SK-N-SH treated with all-trans-retinoic acid at 6 μM for 48 hours (cell line): ENCODE measurements around the gene MBTD1.
A peak's percentile ranks its signal among the peaks of the same experiment; 100 is the strongest.
"Not testable (repeated sequence)": the region's sequence is repeated elsewhere in the genome, so short reads cannot be mapped to it uniquely, and the experiment has no call there.

ENCODE experiments used
- ATAC-seq: fragments of 200-7000 bp; cut with Tn5 transposase; 3 replicates; pipeline ENCODE4 v1.9.1; 2020; ENCODE audit warnings: mild to moderate bottlenecking, moderate library complexity
- ARNTL ChIP-seq: fragments of 450-650 bp; formaldehyde crosslinking; IDR thresholded peaks from 2 replicates; pipeline ENCODE4 v1.5.0; 2020; ENCODE audit warnings: low read depth, mild to moderate bottlenecking, moderate library complexity, borderline replicate concordance
- BACH2 ChIP-seq: fragments of 250-450 bp; sonication (Bioruptor Pico); IDR thresholded peaks from 2 replicates; pipeline ENCODE4 v1.9.0; 2021; ENCODE audit warnings: mild to moderate bottlenecking, borderline replicate concordance
- CSDC2 ChIP-seq: fragments of 250-450 bp; sonication (Bioruptor Pico); IDR thresholded peaks from 2 replicates; pipeline ENCODE4 v1.5.0; 2020; ENCODE audit warnings: mild to moderate bottlenecking, moderate library complexity
- ESRRG ChIP-seq: fragments of 250-450 bp; sonication (Bioruptor Pico); IDR thresholded peaks from 2 replicates; pipeline ENCODE4 v1.6.1; 2021; ENCODE audit warnings: mild to moderate bottlenecking
- GLIS3 ChIP-seq: fragments of 250-450 bp; sonication (Bioruptor Pico); IDR thresholded peaks from 2 replicates; pipeline ENCODE4 v1.5.0; 2020; ENCODE audit warnings: mild to moderate bottlenecking, moderate library complexity
- ISL1 ChIP-seq: fragments of 250-450 bp; sonication (Bioruptor Pico); IDR thresholded peaks from 2 replicates; pipeline ENCODE4 v2.1.2; 2022; ENCODE audit warnings: mild to moderate bottlenecking, moderate library complexity
- OSR1 ChIP-seq: fragments of 250-450 bp; sonication (Bioruptor Pico); IDR thresholded peaks from 2 replicates; pipeline ENCODE4 v1.8.0; 2022; ENCODE audit warnings: moderate library complexity, mild to moderate bottlenecking, inconsistent platforms
- POU6F1 ChIP-seq: fragments of 250-450 bp; sonication (Bioruptor Pico); IDR thresholded peaks from 2 replicates; pipeline ENCODE4 v1.8.0; 2021; ENCODE audit warnings: low read depth, mild to moderate bottlenecking, moderate library complexity, borderline replicate concordance
- PPARA ChIP-seq: fragments of 250-450 bp; sonication (Bioruptor Pico); IDR thresholded peaks from 2 replicates; pipeline ENCODE4 v1.5.0; 2020; ENCODE audit warnings: mild to moderate bottlenecking, borderline replicate concordance
- RARB ChIP-seq: fragments of 250-450 bp; sonication (Bioruptor Pico); IDR thresholded peaks from 2 replicates; pipeline ENCODE4 v1.8.0; 2021; ENCODE audit warnings: mild to moderate bottlenecking, moderate library complexity
- SNAI2 ChIP-seq: fragments of 250-450 bp; sonication (Bioruptor Pico); IDR thresholded peaks from 2 replicates; pipeline ENCODE4 v1.5.0; 2020; ENCODE audit warnings: mild to moderate bottlenecking, moderate library complexity
- TCF4 ChIP-seq: fragments of 250-450 bp; sonication (Bioruptor Pico); IDR thresholded peaks from 2 replicates; pipeline ENCODE4 v1.8.0; 2021; ENCODE audit warnings: mild to moderate bottlenecking, moderate library complexity, borderline replicate concordance
- TOX ChIP-seq: fragments of 250-450 bp; sonication (Bioruptor Pico); IDR thresholded peaks from 2 replicates; pipeline ENCODE4 v1.8.0; 2021; ENCODE audit warnings: mild to moderate bottlenecking, moderate library complexity, borderline replicate concordance
- TSHZ2 ChIP-seq: fragments of 250-450 bp; sonication (Bioruptor Pico); IDR thresholded peaks from 2 replicates; pipeline ENCODE4 v1.5.0; 2020; ENCODE audit warnings: mild to moderate bottlenecking, moderate library complexity
- ZFP3 ChIP-seq: fragments of 250-450 bp; sonication (Bioruptor Pico); IDR thresholded peaks from 2 replicates; pipeline ENCODE4 v1.5.0; 2020; ENCODE audit warnings: mild to moderate bottlenecking, moderate library complexity
- ZFP30 ChIP-seq: fragments of 450-650 bp; formaldehyde crosslinking; IDR thresholded peaks from 2 replicates; pipeline ENCODE4 v1.5.0; 2022; ENCODE audit warnings: mild to moderate bottlenecking, moderate library complexity
- ZNF565 ChIP-seq: fragments of 450-650 bp; formaldehyde crosslinking; conservative IDR thresholded peaks from 2 replicates; pipeline ENCODE4 v1.5.0; 2020; ENCODE audit warnings: low read depth, mild to moderate bottlenecking, moderate library complexity
- ZNF70 ChIP-seq: fragments of 450-650 bp; formaldehyde crosslinking; IDR thresholded peaks from 2 replicates; pipeline ENCODE4 v1.5.0; 2020; ENCODE audit warnings: mild to moderate bottlenecking, moderate library complexity
- ZNF8 ChIP-seq: fragments of 450-650 bp; formaldehyde crosslinking; IDR thresholded peaks from 2 replicates; pipeline ENCODE4 v1.5.0; 2020; ENCODE audit warnings: mild to moderate bottlenecking, moderate library complexity
- TF ChIP-seq, protein P1 (sequence below): fragments of 250-450 bp; sonication (Bioruptor Pico); IDR thresholded peaks from 2 replicates; pipeline ENCODE4 v1.8.0; 2020; ENCODE audit warnings: mild to moderate bottlenecking, moderate library complexity, borderline replicate concordance
- TF ChIP-seq, protein P2 (sequence below): fragments of 250-450 bp; sonication (Bioruptor Pico); IDR thresholded peaks from 2 replicates; pipeline ENCODE4 v1.5.1; 2020; ENCODE audit warnings: low read depth, mild to moderate bottlenecking, moderate library complexity

Gene MBTD1

DNA sequence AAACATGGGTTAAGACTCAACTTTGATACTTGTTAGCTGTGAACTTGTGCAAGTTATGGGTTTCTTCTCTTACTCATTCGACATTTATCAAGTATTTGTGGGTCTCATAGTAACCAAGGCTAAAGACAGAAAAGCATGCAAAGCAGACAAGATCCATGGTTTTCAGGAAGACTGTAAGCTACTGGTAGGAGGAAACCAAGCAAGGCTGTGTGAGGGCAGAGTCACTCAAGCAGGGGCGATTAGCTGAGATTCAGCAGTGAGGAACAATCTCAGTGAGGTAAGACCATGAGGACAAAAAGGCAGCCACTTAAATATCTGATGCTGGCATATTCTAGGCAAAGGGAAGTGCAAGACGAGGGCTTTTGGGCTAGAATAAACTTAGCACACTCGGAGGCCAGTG lies 29.5 kb downstream of the MBTD1 start:
- no peak for TF ChIP-seq ISL1
- no peak for TF ChIP-seq OSR1 (CRISPR knock-in tag)
- TF ChIP-seq ZNF8 (CRISPR knock-in tag) = no peak
- no peak for TF ChIP-seq POU6F1 (CRISPR knock-in tag)
- TF ChIP-seq TCF4 (CRISPR knock-in tag) = no peak
- TF ChIP-seq ARNTL (CRISPR knock-in tag) = no peak
- TF ChIP-seq RARB = no peak
- ATAC-seq = no peak; the same call in 2 of the 3 replicates

DNA sequence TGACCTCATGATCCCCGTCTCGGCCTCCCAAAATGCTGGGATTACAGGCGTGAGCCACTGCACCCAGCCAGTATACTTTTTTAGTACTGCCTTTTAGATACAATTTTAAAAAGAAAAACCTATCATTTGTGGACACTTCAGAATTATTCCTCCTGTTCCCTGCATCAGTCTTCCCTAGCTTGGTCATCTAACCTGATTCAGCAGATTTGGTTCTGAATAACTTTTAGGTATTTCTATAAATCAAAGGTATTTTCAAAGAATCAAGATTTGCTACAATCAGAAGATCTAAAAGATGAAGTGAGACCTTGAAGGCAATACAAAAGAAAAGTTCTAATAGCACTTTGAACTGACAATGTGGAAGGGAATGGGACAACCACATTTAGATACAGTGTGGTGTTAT lies 30.0 kb downstream of the MBTD1 start:
- ATAC-seq = no peak
- TF ChIP-seq OSR1 (CRISPR knock-in tag) (no peak), TSHZ2 (CRISPR knock-in tag) (no peak), ZFP30 (CRISPR knock-in tag) (no peak), GLIS3 (CRISPR knock-in tag) (no peak), RARB (no peak), ZNF565 (CRISPR knock-in tag) (no peak), CSDC2 (CRISPR knock-in tag) (no peak), ESRRG (CRISPR knock-in tag) (no peak)
- TF ChIP-seq, protein P1, sequence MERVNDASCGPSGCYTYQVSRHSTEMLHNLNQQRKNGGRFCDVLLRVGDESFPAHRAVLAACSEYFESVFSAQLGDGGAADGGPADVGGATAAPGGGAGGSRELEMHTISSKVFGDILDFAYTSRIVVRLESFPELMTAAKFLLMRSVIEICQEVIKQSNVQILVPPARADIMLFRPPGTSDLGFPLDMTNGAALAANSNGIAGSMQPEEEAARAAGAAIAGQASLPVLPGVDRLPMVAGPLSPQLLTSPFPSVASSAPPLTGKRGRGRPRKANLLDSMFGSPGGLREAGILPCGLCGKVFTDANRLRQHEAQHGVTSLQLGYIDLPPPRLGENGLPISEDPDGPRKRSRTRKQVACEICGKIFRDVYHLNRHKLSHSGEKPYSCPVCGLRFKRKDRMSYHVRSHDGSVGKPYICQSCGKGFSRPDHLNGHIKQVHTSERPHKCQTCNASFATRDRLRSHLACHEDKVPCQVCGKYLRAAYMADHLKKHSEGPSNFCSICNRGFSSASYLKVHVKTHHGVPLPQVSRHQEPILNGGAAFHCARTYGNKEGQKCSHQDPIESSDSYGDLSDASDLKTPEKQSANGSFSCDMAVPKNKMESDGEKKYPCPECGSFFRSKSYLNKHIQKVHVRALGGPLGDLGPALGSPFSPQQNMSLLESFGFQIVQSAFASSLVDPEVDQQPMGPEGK (CRISPR knock-in tag) = no peak

- ATAC-seq = no peak
- TF ChIP-seq, protein P1 (CRISPR knock-in tag) = no peak
- TF ChIP-seq ZFP30 (CRISPR knock-in tag) = no peak
- no peak for TF ChIP-seq TOX (CRISPR knock-in tag)
- TF ChIP-seq ISL1 = no peak
- TF ChIP-seq RARB = no peak
- TF ChIP-seq SNAI2 = no peak
- no peak for TF ChIP-seq BACH2
These were observed 31.7 kb downstream of the MBTD1 start for GRCh38 chr17:51228161-51228560.

- ATAC-seq = not testable (repeated sequence)
These were observed 34.3 kb downstream of the MBTD1 start for GRCh38 chr17:51225523-51225922.

DNA sequence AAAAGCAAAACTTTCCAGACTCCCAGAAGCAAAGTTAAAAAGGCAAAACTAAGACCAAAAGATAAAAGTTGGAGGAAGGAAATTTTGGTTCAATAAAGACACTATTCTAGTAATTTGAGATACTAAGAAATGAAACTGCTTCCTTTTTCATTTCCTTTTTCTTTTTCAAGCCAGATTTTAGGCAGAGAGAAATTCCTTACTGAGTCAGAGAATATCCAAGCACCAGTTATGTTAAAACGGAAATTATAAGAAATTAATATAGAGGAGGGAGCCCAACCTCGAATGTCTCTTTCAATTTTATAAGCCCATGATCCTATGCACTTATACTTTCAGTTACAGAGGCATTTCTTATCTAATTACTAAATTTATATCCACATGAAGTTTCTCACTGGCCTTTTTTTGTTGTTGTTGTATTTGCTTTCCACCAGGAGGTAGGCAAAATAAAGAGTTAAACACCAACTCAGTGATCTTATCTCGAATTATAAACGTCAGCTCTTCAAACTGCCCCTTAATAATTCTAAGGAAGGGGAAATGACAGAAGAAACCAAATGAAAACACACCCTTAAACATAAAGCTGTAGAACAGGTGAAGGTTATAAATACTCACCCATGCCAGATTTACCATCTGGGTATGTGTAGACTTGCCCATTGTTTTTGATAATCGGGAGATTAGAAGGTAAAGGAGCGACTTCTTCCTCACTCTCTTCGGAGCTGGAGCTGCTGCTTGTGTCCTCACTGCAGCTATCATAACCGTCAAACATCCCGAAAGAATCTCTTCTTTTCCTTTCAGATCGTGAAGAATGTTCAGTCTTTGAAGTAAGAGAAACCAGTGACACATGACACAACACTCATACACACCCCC lies 35.2 kb downstream of the MBTD1 start:
- no peak for TF ChIP-seq OSR1 (CRISPR knock-in tag)
- no peak for TF ChIP-seq TOX (CRISPR knock-in tag)
- TF ChIP-seq ZNF70 (CRISPR knock-in tag) = no peak
- TF ChIP-seq, protein P2, sequence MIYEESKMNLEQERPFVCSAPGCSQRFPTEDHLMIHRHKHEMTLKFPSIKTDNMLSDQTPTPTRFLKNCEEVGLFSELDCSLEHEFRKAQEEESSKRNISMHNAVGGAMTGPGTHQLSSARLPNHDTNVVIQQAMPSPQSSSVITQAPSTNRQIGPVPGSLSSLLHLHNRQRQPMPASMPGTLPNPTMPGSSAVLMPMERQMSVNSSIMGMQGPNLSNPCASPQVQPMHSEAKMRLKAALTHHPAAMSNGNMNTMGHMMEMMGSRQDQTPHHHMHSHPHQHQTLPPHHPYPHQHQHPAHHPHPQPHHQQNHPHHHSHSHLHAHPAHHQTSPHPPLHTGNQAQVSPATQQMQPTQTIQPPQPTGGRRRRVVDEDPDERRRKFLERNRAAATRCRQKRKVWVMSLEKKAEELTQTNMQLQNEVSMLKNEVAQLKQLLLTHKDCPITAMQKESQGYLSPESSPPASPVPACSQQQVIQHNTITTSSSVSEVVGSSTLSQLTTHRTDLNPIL (CRISPR knock-in tag) = no peak
- TF ChIP-seq ZFP30 (CRISPR knock-in tag) = no peak
- TF ChIP-seq ZFP3 (CRISPR knock-in tag) = no peak
- no peak for TF ChIP-seq PPARA (CRISPR knock-in tag)
- TF ChIP-seq CSDC2 (CRISPR knock-in tag) = no peak

More for the DNA sequence above, 35.2 kb downstream of the MBTD1 start:
- peak; percentile 73 for ATAC-seq
